Left hindlimb (tissue), 1 donor: Measurements from ENCODE around the gene GPR151.

Source experiments
- DNase-seq: peaks from one replicate; pipeline ENCODE4 v3.0.0-alpha.2; 2018

GPR151 gene

GRCh38 chr5:146519554-146519953 is 3.6 kb upstream of the GPR151 start:
- no peak for DNase-seq

GRCh38 chr5:146515473-146516150 is 378 bp downstream of the GPR151 start:
- no peak for DNase-seq

- DNase-seq, result no peak
Observed at GRCh38 chr5:146514575-146514974, 1.4 kb downstream of the GPR151 start.

- no peak for DNase-seq
Observed at GRCh38 chr5:146513462-146513861, 2.5 kb downstream of the GPR151 start.

- DNase-seq, result no peak
Observed at GRCh38 chr5:146510559-146511125, 5.3 kb downstream of the GPR151 start.

GRCh38 chr5:146507428-146507827 is 8.6 kb downstream of the GPR151 start:
- no peak for DNase-seq

- no peak for DNase-seq
Observed at GRCh38 chr5:146499680-146500079, 16.3 kb downstream of the GPR151 start.

GRCh38 chr5:146494656-146495055 is 21.3 kb downstream of the GPR151 start:
- DNase-seq, result no peak

GRCh38 chr5:146490089-146490843 is 25.7 kb downstream of the GPR151 start:
- no peak for DNase-seq

GRCh38 chr5:146484714-146485391 is 31.1 kb downstream of the GPR151 start:
- DNase-seq, result no peak

- no peak for DNase-seq
Observed at GRCh38 chr5:146482775-146483174, 33.2 kb downstream of the GPR151 start.

GRCh38 chr5:146475906-146476305 is 40.1 kb downstream of the GPR151 start:
- no peak for DNase-seq

GRCh38 chr5:146475190-146475780 is 40.7 kb downstream of the GPR151 start:
- DNase-seq, result no peak

GRCh38 chr5:146474065-146474464 is 41.9 kb downstream of the GPR151 start:
- DNase-seq, result no peak

GRCh38 chr5:146467760-146468159 is 48.2 kb downstream of the GPR151 start:
- DNase-seq, result no peak

GRCh38 chr5:146466521-146467349 is 49.3 kb downstream of the GPR151 start:
- DNase-seq, result no peak

GRCh38 chr5:146463446-146463845 is 52.5 kb downstream of the GPR151 start:
- DNase-seq, result no peak
